SK-N-SH (cell line): ENCODE measurements around the gene WARS2. TPM values are rescaled to one million over a fixed set of nuclear protein-coding genes. Genes with fewer than 3 reads are reported as not detected.

Experiments used
- CTCF ChIA-PET: fragments of 300-600, 350-600 bp; formaldehyde crosslinking; extraction: SDS; loops from one replicate; lab custom pipeline; 2021; lab: Yijun Ruan, JAX
- POLR2A ChIA-PET: fragments of 350-600 bp; sonication (Branson Sonifier 250); formaldehyde crosslinking; extraction: SDS; loops from one replicate; lab custom pipeline; 2020; ENCODE audit warnings: antibody characterized with exemption, inconsistent platforms; lab: Yijun Ruan, JAX
- DNase-seq: peaks from one replicate; pipeline ENCODE4 v3.0.0; 2012
- H2AFZ ChIP-seq: fragments of 200-600 bp; sonication (generic); 2 replicates; pipeline ENCODE4 v1.8.1; 2016; ENCODE audit warnings: antibody characterized with exemption, mild to moderate bottlenecking, low read depth
- H3F3A ChIP-seq: fragments of 200-600 bp; sonication (generic); replicated peaks from 2 replicates; pipeline ENCODE3; 2016; ENCODE audit warnings: antibody characterized with exemption, mild to moderate bottlenecking; ENCODE audit not compliant: insufficient read depth
- H3K27ac ChIP-seq, 2 experiments: fragments of 200-500 bp in 1 of 2; fragments of 200-600 bp in 1 of 2; sonication (Bioruptor generic) in 1 of 2; sonication (generic), shearing (Covaris generic) in 1 of 2; 2 replicates each; pipeline versions ENCODE4 v1.5.1 to v1.6.1; 2014 to 2016; ENCODE audit warnings: low read depth in 2 of 2, inconsistent platforms in 1 of 2, low read length in 1 of 2, mild to moderate bottlenecking in 1 of 2, mixed read lengths in 1 of 2
- H3K27me3 ChIP-seq: fragments of 200-600 bp; sonication (generic), shearing (Covaris generic); 2 replicates; pipeline ENCODE4 v1.6.1; 2016; ENCODE audit warnings: mixed run types; ENCODE audit not compliant: insufficient read depth
- H3K36me3 ChIP-seq, 2 experiments: fragments of 200-500 bp in 1 of 2; fragments of 200-600 bp in 1 of 2; sonication (Bioruptor generic) in 1 of 2; sonication (generic) in 1 of 2; replicated peaks in 1 of 2; 2 replicates each; pipeline versions ENCODE3 to v1.5.1; 2014 to 2016; ENCODE audit warnings: low read length in 1 of 2, mild to moderate bottlenecking in 1 of 2; ENCODE audit not compliant: insufficient read depth in 2 of 2, control insufficient read depth in 1 of 2
- H3K4me1 ChIP-seq, 2 experiments: fragments of 200-500 bp in 1 of 2; fragments of 200-600 bp in 1 of 2; sonication (Bioruptor generic) in 1 of 2; sonication (generic), shearing (Covaris generic) in 1 of 2; 2 replicates each; pipeline versions ENCODE4 v1.5.1 to v1.6.1; 2014 to 2016; ENCODE audit warnings: low read depth in 1 of 2, low read length in 1 of 2, mixed run types in 1 of 2; ENCODE audit not compliant: insufficient read depth in 2 of 2, control insufficient read depth in 1 of 2
- H3K4me2 ChIP-seq: fragments of 200-600 bp; sonication (generic), shearing (Covaris generic); 2 replicates; pipeline ENCODE4 v1.6.1; 2017; ENCODE audit warnings: mixed run types
- H3K4me3 ChIP-seq, 2 experiments: fragments of 200-500 bp in 1 of 2; fragments of 200-600 bp in 1 of 2; sonication (Bioruptor generic) in 1 of 2; sonication (generic), shearing (Covaris generic) in 1 of 2; 2 replicates each; pipeline versions ENCODE4 v1.5.1 to v1.8.1; 2014 to 2016; ENCODE audit warnings: low read depth in 2 of 2, inconsistent platforms in 1 of 2, low read length in 1 of 2, mild to moderate bottlenecking in 1 of 2, mixed read lengths in 1 of 2, moderate library complexity in 1 of 2
- H3K79me2 ChIP-seq: fragments of 200-600 bp; sonication (generic); 2 replicates; pipeline ENCODE4 v1.8.1; 2017; ENCODE audit warnings: mild to moderate bottlenecking; ENCODE audit not compliant: insufficient read depth
- H3K9ac ChIP-seq: fragments of 200-600 bp; sonication (generic); 2 replicates; pipeline ENCODE4 v1.6.1; 2017; ENCODE audit warnings: mixed run types
- H3K9me2 ChIP-seq: fragments of 200-600 bp; sonication (generic); 2 replicates; pipeline ENCODE4 v1.6.1; 2017; ENCODE audit warnings: mixed run types
- H3K9me3 ChIP-seq: fragments of 200-600 bp; sonication (generic); 2 replicates; pipeline ENCODE4 v1.6.1; 2017; ENCODE audit warnings: mixed run types, mild to moderate bottlenecking, moderate library complexity
- H4K20me1 ChIP-seq: fragments of 200-600 bp; sonication (generic); 2 replicates; pipeline ENCODE4 v1.6.1; 2017; ENCODE audit warnings: mild to moderate bottlenecking, mixed run types; ENCODE audit not compliant: insufficient read depth
- ELF1 ChIP-seq: IDR thresholded peaks from 2 replicates; pipeline ENCODE4 v1.4.0; 2012
- JUND ChIP-seq: IDR thresholded peaks from 2 replicates; pipeline ENCODE4 v1.4.0; 2012
- NRF1 ChIP-seq: IDR thresholded peaks from 2 replicates; pipeline ENCODE4 v1.6.1; 2012; ENCODE audit warnings: low read depth, mild to moderate bottlenecking, low read length
- RCOR1 ChIP-seq: fragments of 150-350 bp; IDR thresholded peaks from 2 replicates; pipeline ENCODE4 v1.6.1; 2017; ENCODE audit warnings: antibody characterized with exemption, low read length
- REST ChIP-seq: IDR thresholded peaks from 2 replicates; pipeline ENCODE4 v1.6.1; 2012; ENCODE audit warnings: mild to moderate bottlenecking, low read depth, low read length, moderate library complexity
- SIN3A ChIP-seq: IDR thresholded peaks from 2 replicates; pipeline ENCODE4 v1.6.1; 2012; ENCODE audit warnings: low read depth, mild to moderate bottlenecking, low read length, moderate library complexity, borderline replicate concordance
- USF2 ChIP-seq: fragments of 150-350 bp; IDR thresholded peaks from 2 replicates; pipeline ENCODE4 v1.6.1; 2017; ENCODE audit warnings: antibody characterized with exemption, low read length, low read depth, borderline replicate concordance
- WGBS: methylation state at CpG from one replicate; pipeline ENCODE4 v1.1.6; 2017; ENCODE audit warnings: low lambda C conversion rate; 5-methylcytosine and 5-hydroxymethylcytosine counted together
- polyA plus RNA-seq, 3 experiments: library from polyadenylated mRNA; depleted of rRNA; stranded (reverse); fragments of >200 nt; gene quantifications; 2 replicates each; pipeline ENCODE4 v1.2.3, GENCODE V29; 2012
- TF ChIP-seq, protein P1 (sequence below): fragments of 200-600 bp; sonication (generic); IDR thresholded peaks from 2 replicates; pipeline ENCODE4 v1.6.1; 2017; ENCODE audit warnings: antibody characterized with exemption, mild to moderate bottlenecking, moderate library complexity

Gene WARS2
- polyA plus RNA-seq, 1 of the 3 experiments (the other 2 are of a cell fraction) = 4.8 TPM

- no peaks in the 10 kb centered on the region; a peak in 1 of 4 replicates for H3K4me1 ChIP-seq
- H3K79me2 ChIP-seq = no peaks in the 10 kb centered on the region
- H3K9me3 ChIP-seq = no peaks in the 10 kb centered on the region
- peak overlapping the region; percentile 46; the same call in 1 of the 2 replicates for H2AFZ ChIP-seq
- 18% methylated on average over 24 of the region's 65 CpGs for WGBS
- no peaks in the 10 kb centered on the region for H3K9me2 ChIP-seq
- peak overlapping the region; percentile 24 to 54 for H3K4me3 ChIP-seq
- no peak overlapping the region for H3K9ac ChIP-seq
- no peak for TF ChIP-seq ELF1
- no peak for TF ChIP-seq NRF1
- TF ChIP-seq REST = no peak
- no peak for TF ChIP-seq USF2
- no peak for TF ChIP-seq RCOR1
- TF ChIP-seq, protein P1, sequence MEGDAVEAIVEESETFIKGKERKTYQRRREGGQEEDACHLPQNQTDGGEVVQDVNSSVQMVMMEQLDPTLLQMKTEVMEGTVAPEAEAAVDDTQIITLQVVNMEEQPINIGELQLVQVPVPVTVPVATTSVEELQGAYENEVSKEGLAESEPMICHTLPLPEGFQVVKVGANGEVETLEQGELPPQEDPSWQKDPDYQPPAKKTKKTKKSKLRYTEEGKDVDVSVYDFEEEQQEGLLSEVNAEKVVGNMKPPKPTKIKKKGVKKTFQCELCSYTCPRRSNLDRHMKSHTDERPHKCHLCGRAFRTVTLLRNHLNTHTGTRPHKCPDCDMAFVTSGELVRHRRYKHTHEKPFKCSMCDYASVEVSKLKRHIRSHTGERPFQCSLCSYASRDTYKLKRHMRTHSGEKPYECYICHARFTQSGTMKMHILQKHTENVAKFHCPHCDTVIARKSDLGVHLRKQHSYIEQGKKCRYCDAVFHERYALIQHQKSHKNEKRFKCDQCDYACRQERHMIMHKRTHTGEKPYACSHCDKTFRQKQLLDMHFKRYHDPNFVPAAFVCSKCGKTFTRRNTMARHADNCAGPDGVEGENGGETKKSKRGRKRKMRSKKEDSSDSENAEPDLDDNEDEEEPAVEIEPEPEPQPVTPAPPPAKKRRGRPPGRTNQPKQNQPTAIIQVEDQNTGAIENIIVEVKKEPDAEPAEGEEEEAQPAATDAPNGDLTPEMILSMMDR = no peak
- TF ChIP-seq SIN3A = no peak
- no peak for TF ChIP-seq JUND
- TF ChIP-seq, all 33 proteins: peak for 0
- ChIA-PET POLR2A (no interaction called here), CTCF (interaction anchor here (1.0 to 2.3 kb wide), 2 partner anchors 19 to 20 kb away, joined by 3 to 6 read pairs; no protein-coding TSS in a partner anchor)
- Histone ChIP-seq H3K27me3 (peaks cover 100% of the 10 kb centered on the region), H3K27ac (no peak overlapping the region), H3K36me3 (no peaks in the 10 kb centered on the region), H4K20me1 (no peaks in the 10 kb centered on the region), H3F3A (peaks cover 6% of the 10 kb centered on the region), H3K4me2 (peak overlapping the region; percentile 85)
- DNase-seq = no peak
Measured at GRCh38 chr1:118987468-118988185, 152.8 kb downstream of the WARS2 start.
